ENCODE measurements around the gene OR1M1. TPM values are rescaled to one million over a fixed set of nuclear protein-coding genes. Genes with fewer than 3 reads are reported as not detected.
A peak's percentile ranks its signal among the peaks of the same experiment; 100 is the strongest.

Gene OR1M1
- total RNA-seq, 2 experiments from 2014 or later = not detected

- DNase-seq = peak; percentile 81 to 96 (median 85)
- Mint-ChIP-seq H3K36me3 (ENCODE audit: low read depth) (peaks cover 49% of the 10 kb centered on the region), H3K4me3 (peak within 1 kb of the TSS; percentile 96), H3K9me3 (peaks cover 3% of the 10 kb centered on the region), H3K27ac (peak within 1 kb of the TSS; percentile 94), H3K4me1 (ENCODE audit: low read depth) (peaks cover 48% of the 10 kb centered on the region), H3K27me3 (peaks cover 5% of the 10 kb centered on the region)
- TF ChIP-seq CTCF (IDR thresholded peaks at IDR 0.05) = no peak
- H3K4me1 ChIP-seq (ENCODE audit: insufficient read depth, low read length) = peaks cover 22% of the 10 kb centered on the region
- peaks cover 2% of the 10 kb centered on the region for H3K36me3 ChIP-seq (ENCODE audit: insufficient read depth, low read length)
- CTCF ChIA-PET = no interaction called here
- intact Hi-C loops (cut with DNase I, micrococcal nuclease) = loop anchor here (1.0 to 10.0 kb wide), 8 partner anchors 167 to 772 kb away; partner anchors contain the start of genes ZNF266 (in 2 of the 2), ZNF559 (in 2 of the 2), MBD3L1 (in 1 of the 2) and ZNF121 (in 1 of the 2)
- H3K9me3 ChIP-seq (ENCODE audit: control insufficient read depth in 1 of 2, insufficient read depth in 1 of 2, low read length in 2 of 2) = peaks cover 6 to 9% of the 10 kb centered on the region in 2 experiments
- H3K27me3 ChIP-seq (ENCODE audit: control insufficient read depth in 1 of 2, insufficient read depth in 2 of 2, low read length in 2 of 2) = no peaks in the 10 kb centered on the region
- POLR2A ChIA-PET = interaction anchor here (0.6 to 1.0 kb wide), 3 partner anchors 295 to 721 kb away, joined by 3 to 4 read pairs (median 4); partner anchors contain the start of genes ZNF266 and ZNF846
- H3K4me3 ChIP-seq (ENCODE audit: low read length) = peak within 1 kb of the TSS; percentile 94
- peak within 1 kb of the TSS; percentile 86 to 87 for H3K27ac ChIP-seq (ENCODE audit: low read depth in 1 of 2, low read length in 2 of 2)
- peak; percentile 90 for ATAC-seq (ENCODE audit: poor library complexity)
These were observed 53.5 kb downstream of the OR1M1 start, which contains the start of gene ZNF317 for GRCh38 chr19:9140159-9140874. TSS of gene ZNF317 (plus strand) at chr19:9140397. CDS start at chr19:9156017, 15,620 bp downstream.

GRCh38 chr19:9144920-9145319 is 58.1 kb downstream of the OR1M1 start:
- TF ChIP-seq CTCF (IDR thresholded peaks at IDR 0.05) = no peak
- ChIA-PET POLR2A (no interaction called here), CTCF (no interaction called here)
- peak overlapping the region; percentile 66 for H3K4me3 Mint-ChIP-seq
- H3K9me3 ChIP-seq (ENCODE audit: control insufficient read depth in 1 of 2, insufficient read depth in 1 of 2, low read length in 2 of 2) = peaks cover 13 to 15% of the 10 kb centered on the region in 2 experiments
- H3K27me3 Mint-ChIP-seq = no peaks in the 10 kb centered on the region
- H3K27ac Mint-ChIP-seq = no peak overlapping the region
- H3K36me3 Mint-ChIP-seq (ENCODE audit: low read depth) = peaks cover 94% of the 10 kb centered on the region
- H3K27me3 ChIP-seq (ENCODE audit: control insufficient read depth in 1 of 2, insufficient read depth in 2 of 2, low read length in 2 of 2) = no peaks in the 10 kb centered on the region
- peaks cover 13% of the 10 kb centered on the region for H3K36me3 ChIP-seq (ENCODE audit: insufficient read depth, low read length)
- peaks cover 20% of the 10 kb centered on the region for H3K4me1 ChIP-seq (ENCODE audit: insufficient read depth, low read length)
- ATAC-seq (ENCODE audit: poor library complexity) = no peak
- no peak overlapping the region for H3K27ac ChIP-seq (ENCODE audit: low read depth in 1 of 2, low read length in 2 of 2)
- no peak overlapping the region for H3K4me3 ChIP-seq (ENCODE audit: low read length)
- intact Hi-C loops (cut with DNase I, micrococcal nuclease) = loop anchor here (5.0 to 10.0 kb wide), 6 partner anchors 162 to 767 kb away; partner anchors contain the start of genes ZNF266 (in 2 of the 2), MBD3L1 (in 1 of the 2), ZNF558 (in 1 of the 2) and ZNF559 (in 1 of the 2)
- H3K4me1 Mint-ChIP-seq (ENCODE audit: low read depth) = peaks cover 80% of the 10 kb centered on the region
- no peak for DNase-seq
- H3K9me3 Mint-ChIP-seq = peaks cover 9% of the 10 kb centered on the region

Other genes with a start within 250 kb of the OR1M1 start
- gene MUC16, start 76.7 kb upstream of the OR1M1 start, total RNA-seq = under 1 TPM in 1 of 2 experiments, not detected in 1; under 0.01 TPM
- not detected for gene OR7G2, start 20.4 kb downstream of the OR1M1 start, total RNA-seq
- not detected for gene OR7G1, start 28.7 kb downstream of the OR1M1 start, total RNA-seq
- gene OR7G3, start 39.9 kb downstream of the OR1M1 start, total RNA-seq = not detected
- gene ZNF317, start 53.3 kb downstream of the OR1M1 start, total RNA-seq = 100 to 1,000 TPM; 110 TPM
- gene OR7D2, start 91.9 kb downstream of the OR1M1 start, total RNA-seq = not detected
- not detected for gene OR7D4, start 132.5 kb downstream of the OR1M1 start, total RNA-seq
- not detected for gene OR7E24, start 163.9 kb downstream of the OR1M1 start, total RNA-seq
- gene ZNF699, start 222.8 kb downstream of the OR1M1 start, total RNA-seq = 10 to 100 TPM; 13.4 to 14.2 TPM
- 1 to 10 TPM; 4.7 to 6.5 TPM for gene ZNF559, start 237.1 kb downstream of the OR1M1 start, total RNA-seq

Data from CD4-positive, alpha-beta T cell (primary cell).